ENCODE measurements around the gene EPS8.

GRCh38 chr12:15597125-15597830, 191.9 kb downstream of the EPS8 start:
- TF ChIP-seq CTCF (IDR thresholded peaks at IDR 0.05) (no peak), POLR2A (IDR thresholded peaks at IDR 0.05) (no peak)
